ENCODE results near the gene DACT1.

DACT1 gene

GRCh38 chr14:58628406-58628805, 9.4 kb upstream of the DACT1 start:
- no peak for DNase-seq
- Mint-ChIP-seq H3K27me3 (no peaks in the 10 kb centered on the region), H3K4me1 (peaks cover 6% of the 10 kb centered on the region), H3K27ac (no peak overlapping the region), H3K9me3 (no peaks in the 10 kb centered on the region), H3K4me3 (no peak overlapping the region)
- ATAC-seq: no peak

DNA sequence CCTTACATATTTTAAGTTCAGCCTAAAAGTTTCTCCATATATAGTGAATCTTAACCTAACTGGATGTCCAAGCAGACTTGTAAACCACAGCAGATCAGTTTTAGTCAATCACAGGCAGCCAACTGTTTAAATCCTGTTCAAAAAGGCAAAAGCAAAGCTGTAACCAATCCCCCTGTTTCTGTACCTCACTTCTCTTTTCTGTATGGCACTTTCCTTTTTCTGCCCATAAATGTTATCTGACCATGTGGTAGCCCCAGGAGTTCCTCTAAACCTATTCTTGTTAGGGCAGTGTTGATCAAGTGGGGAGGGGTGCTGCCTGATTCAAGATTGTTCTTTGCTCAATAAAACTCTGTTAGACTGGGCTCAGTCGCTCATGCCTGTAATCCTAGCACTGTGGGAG, 8.5 kb upstream of the DACT1 start:
- Mint-ChIP-seq H3K27me3 (peaks cover 2% of the 10 kb centered on the region), H3K9me3 (no peaks in the 10 kb centered on the region), H3K27ac (no peak overlapping the region), H3K4me3 (no peak overlapping the region), H3K4me1 (peaks cover 6% of the 10 kb centered on the region)
- ATAC-seq (no peak), DNase-seq (no peak)

DNA sequence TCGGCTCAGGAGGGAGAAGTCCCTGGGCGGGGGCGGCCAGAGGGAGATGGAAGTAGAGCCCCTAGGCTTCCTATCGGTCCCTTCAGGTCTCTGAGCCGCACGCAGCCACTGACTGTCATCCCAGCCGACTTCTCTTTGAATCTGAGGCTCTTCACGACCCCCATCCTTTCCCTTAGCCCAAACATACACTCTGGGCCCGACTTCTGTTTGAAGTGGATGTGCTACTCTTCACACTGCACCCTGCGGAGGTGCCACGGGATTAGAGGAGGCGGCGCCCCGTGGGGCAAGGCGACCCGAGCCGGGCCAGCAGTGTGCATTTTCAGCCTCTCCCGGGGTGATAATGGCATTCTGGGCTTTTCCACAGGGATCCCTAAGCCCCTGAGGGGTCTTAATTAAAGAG, 6.0 kb upstream of the DACT1 start:
- DNase-seq (no peak), ATAC-seq (no peak)
- no peak overlapping the region for H3K4me3 Mint-ChIP-seq
- no peak overlapping the region for H3K27ac Mint-ChIP-seq
- peaks cover 24% of the 10 kb centered on the region for H3K27me3 Mint-ChIP-seq
- no peaks in the 10 kb centered on the region for H3K9me3 Mint-ChIP-seq
- peaks cover 16% of the 10 kb centered on the region for H3K4me1 Mint-ChIP-seq

DNA sequence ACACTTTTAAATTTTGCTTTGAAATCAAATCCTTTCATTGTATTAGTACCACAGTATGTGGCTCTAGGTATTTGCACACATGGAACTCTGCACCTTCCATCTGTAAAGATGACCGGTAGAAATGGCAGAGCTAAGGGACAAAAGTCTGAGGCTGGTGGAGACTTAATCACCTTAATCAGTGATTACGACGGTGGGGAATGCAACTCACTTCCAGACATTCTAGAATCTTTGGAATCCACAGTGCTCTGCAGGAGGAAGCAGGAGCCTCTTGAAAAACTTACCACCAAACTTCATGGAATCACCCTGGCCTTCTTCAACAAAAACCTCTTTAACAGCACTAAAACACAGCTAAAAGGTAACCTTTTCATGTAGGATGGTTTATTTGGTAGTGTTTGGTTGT, 3.9 kb upstream of the DACT1 start:
- Mint-ChIP-seq H3K27me3 (peaks cover 43% of the 10 kb centered on the region), H3K9me3 (no peaks in the 10 kb centered on the region), H3K4me1 (peaks cover 30% of the 10 kb centered on the region), H3K27ac (no peak overlapping the region), H3K4me3 (no peak overlapping the region)
- DNase-seq (no peak), ATAC-seq (no peak)

DNA sequence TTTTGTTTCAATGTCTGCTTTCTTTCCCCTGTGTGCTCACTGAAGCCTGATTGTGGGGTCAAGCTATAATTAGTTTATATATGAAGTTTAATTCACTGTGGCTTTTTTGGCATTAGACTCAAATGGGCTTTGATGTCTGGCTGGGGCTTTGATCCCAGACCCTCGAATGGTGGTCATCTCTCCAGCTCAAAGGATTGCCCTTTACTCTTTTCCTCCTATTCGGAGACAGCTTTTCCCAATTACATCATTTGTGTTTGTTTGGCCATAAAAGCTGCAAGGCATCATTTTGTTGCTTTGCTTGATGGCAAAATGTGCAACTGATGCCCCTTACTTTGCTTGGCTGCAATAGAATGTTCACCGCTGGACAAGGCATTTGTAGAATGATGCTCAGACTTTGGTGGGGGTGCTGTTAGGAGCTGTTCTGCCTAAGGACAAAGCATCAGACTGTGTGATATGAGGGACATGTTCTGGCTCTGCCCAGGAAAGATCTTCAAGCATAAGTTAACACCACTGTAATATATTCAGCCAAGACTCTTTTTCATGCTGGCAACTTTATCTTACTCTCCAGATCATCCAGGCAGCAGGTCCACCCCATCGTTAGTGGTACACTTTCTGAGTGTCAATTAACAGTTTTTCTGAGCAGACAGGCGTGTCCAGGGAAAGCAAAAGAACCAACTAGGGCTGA, 3.2 kb upstream of the DACT1 start:
- DNase-seq (no peak), ATAC-seq (no peak)
- H3K4me1 Mint-ChIP-seq: peaks cover 37% of the 10 kb centered on the region
- peak overlapping the region in 1 of 2 donors; percentile 15 for H3K27ac Mint-ChIP-seq
- H3K27me3 Mint-ChIP-seq: peaks cover 50% of the 10 kb centered on the region
- H3K4me3 Mint-ChIP-seq: peak overlapping the region in 1 of 2 donors; percentile 14
- no peaks in the 10 kb centered on the region for H3K9me3 Mint-ChIP-seq

DNA sequence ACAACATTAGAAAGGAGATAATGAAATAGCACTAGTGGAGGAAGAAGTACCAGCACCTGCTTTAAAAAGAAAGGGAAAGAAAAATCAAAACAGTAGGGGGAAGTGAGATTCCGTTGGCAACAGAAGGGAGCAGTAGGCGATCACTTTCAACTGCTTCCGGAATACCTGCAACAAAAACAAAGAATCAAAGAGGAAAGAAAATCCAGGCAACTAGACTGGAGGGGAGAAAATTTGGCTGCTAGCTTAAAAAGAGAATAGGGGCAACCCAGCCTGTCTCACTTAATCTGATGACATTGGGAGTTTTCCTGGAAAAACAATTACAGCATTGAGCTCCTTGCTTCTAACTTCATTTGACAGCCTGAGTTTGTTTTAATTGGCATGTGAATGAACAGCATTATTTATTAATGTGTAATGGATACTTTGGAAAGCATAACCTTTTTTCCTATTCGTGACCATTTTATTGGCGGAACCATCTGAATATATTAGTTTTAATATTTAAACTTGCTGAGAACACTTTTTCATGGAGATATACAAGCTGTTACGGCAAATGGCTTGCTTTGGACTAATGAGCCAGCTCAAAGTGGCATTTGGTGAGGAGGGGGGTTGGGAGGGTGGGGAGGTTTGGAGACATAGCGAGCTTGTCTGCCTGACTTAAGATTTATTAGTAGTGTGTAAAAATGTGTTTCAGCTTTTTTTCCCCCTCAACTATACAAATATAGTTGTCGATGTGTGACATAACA, 2.5 kb upstream of the DACT1 start:
- Mint-ChIP-seq H3K4me3 (peak overlapping the region in 1 of 2 donors; percentile 14), H3K4me1 (peaks cover 39% of the 10 kb centered on the region), H3K9me3 (no peaks in the 10 kb centered on the region), H3K27me3 (peaks cover 53% of the 10 kb centered on the region), H3K27ac (peak overlapping the region in 1 of 2 donors; percentile 15)
- ATAC-seq (no peak), DNase-seq (no peak)

GRCh38 chr14:58636129-58636528, 1.6 kb upstream of the DACT1 start:
- Mint-ChIP-seq H3K27me3 (peaks cover 53% of the 10 kb centered on the region), H3K9me3 (no peaks in the 10 kb centered on the region), H3K4me3 (no peak overlapping the region), H3K4me1 (peaks cover 46% of the 10 kb centered on the region), H3K27ac (no peak overlapping the region)
- DNase-seq: no peak
- no peak for ATAC-seq

- DNase-seq (peak; percentile 36 to 62), ATAC-seq (peak; percentile 44)
- Mint-ChIP-seq H3K9me3 (no peaks in the 10 kb centered on the region), H3K4me3 (peak overlapping the region; percentile 89 to 96), H3K27me3 (peaks cover 53% of the 10 kb centered on the region), H3K27ac (peak overlapping the region; percentile 95 to 96), H3K4me1 (peaks cover 51% of the 10 kb centered on the region)
These were observed 747 bp upstream of the DACT1 start for GRCh38 chr14:58637040-58637390.

DNA sequence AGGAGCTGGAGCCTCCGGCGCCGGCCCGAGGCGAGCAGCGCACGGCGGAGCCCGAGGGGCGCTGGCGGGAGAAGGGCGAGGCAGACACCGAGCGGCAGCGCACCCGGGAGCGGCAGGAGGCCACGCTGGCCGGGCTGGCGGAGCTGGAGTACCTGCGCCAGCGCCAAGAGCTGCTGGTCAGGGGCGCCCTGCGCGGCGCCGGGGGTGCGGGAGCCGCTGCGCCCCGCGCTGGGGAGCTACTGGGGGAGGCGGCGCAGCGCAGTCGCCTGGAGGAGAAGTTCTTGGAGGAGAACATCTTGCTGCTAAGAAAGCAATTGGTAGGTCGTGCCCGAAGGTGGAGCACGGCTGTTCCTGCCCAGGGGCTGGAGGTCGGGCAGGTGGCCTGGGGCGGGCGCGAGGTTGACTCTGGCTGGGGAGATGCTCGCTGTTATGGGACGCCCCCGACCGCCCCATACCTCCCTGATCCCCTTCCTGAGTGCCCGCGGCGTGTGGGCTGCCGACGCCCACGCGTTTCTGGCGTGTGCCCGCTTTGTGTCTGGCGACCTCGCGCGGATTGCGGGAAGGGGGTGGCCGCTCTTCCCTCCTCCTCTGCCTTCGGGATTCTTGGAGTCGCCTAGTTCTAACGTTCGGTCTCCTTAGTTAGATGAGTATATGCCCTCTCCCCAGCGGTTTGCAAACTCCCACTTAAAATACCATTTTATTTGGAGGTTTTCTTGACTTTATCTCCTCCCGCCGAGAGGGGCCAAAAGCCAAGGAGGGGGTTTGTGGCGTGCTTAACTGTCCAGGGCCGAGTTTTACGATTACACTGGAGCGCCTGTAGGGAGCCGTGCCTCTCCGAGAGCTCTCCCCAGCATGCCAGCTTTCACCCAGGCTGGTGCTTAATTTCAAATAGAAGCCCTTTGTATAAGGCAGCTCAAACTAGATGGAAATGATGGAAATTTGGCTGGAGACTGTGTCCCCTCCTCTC, 752 bp downstream of the DACT1 start:
- peak; percentile 39 to 55 for DNase-seq

GRCh38 chr14:58639198-58639565, 1.4 kb downstream of the DACT1 start:
- DNase-seq (no peak), ATAC-seq (no peak)
- Mint-ChIP-seq H3K27ac (no peak overlapping the region), H3K4me3 (peak overlapping the region; percentile 83 to 85), H3K9me3 (no peaks in the 10 kb centered on the region), H3K4me1 (peaks cover 51% of the 10 kb centered on the region), H3K27me3 (peaks cover 52% of the 10 kb centered on the region)

More for the DNA sequence above, 752 bp downstream of the DACT1 start:
- no peaks in the 10 kb centered on the region for H3K9me3 Mint-ChIP-seq
- H3K4me1 Mint-ChIP-seq: peaks cover 51% of the 10 kb centered on the region
- peaks cover 53% of the 10 kb centered on the region for H3K27me3 Mint-ChIP-seq
- H3K27ac Mint-ChIP-seq: peak overlapping the region in 1 of 2 donors; percentile 71
- H3K4me3 Mint-ChIP-seq: peak overlapping the region; percentile 83 to 85
- peak; percentile 52 for ATAC-seq

DNA sequence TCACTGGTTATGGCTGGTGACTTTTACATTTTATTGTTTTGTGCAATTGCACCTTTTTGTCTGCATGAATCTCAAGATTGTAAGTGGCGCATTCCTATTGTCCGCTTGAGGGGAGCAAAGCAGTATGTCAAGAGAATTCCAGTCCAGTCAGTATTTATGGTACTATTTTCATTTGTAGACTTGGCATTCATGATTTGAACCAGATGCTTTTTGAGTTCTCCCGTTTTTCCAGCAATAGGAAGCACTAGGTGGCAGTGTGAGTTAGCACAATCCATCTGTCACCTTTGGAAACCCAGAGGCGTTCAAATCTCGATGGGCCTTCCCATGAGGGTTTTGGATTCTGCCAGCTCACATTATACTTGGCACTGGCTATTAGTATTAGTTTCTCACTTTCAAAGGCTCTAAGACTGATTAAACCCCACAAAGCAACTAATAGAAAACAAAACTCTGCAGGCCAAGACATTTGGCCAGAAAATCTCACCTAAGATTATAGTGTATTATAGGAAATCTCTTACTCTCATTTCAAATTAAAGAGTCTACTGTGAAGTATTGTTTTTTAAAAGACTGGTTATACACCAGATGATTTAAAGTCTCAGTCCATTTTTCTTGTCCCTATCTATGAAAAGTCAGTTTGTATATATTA, 2.2 kb downstream of the DACT1 start:
- H3K27me3 Mint-ChIP-seq: peaks cover 44% of the 10 kb centered on the region
- peaks cover 48% of the 10 kb centered on the region for H3K4me1 Mint-ChIP-seq
- no peak overlapping the region for H3K27ac Mint-ChIP-seq
- peak overlapping the region in 1 of 2 donors; percentile 83 for H3K4me3 Mint-ChIP-seq
- H3K9me3 Mint-ChIP-seq: no peaks in the 10 kb centered on the region
- DNase-seq (no peak), ATAC-seq (no peak)

DNA sequence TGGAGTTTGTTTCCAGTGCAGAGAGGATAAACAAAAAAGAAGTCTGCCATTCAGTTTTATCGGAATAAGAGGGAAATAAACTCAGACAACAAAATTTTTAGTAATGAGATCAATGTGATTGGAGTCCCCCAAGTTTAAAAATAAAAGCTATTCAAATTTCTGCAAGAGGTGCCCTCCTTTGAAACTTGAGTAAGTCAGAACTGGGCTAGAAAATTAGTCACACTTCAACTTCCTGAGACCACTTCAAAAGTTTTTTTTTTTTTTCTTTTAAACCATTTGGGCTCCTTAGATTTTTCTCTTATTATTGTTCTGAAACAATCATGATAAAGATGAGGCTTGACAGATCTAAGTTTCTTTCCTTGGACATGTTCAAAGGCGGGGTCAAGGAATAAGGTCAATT, 3.2 kb downstream of the DACT1 start:
- Mint-ChIP-seq H3K27me3 (peaks cover 36% of the 10 kb centered on the region), H3K4me1 (peaks cover 42% of the 10 kb centered on the region), H3K9me3 (no peaks in the 10 kb centered on the region), H3K27ac (no peak overlapping the region), H3K4me3 (no peak overlapping the region)
- no peak for ATAC-seq
- DNase-seq: no peak

DNA sequence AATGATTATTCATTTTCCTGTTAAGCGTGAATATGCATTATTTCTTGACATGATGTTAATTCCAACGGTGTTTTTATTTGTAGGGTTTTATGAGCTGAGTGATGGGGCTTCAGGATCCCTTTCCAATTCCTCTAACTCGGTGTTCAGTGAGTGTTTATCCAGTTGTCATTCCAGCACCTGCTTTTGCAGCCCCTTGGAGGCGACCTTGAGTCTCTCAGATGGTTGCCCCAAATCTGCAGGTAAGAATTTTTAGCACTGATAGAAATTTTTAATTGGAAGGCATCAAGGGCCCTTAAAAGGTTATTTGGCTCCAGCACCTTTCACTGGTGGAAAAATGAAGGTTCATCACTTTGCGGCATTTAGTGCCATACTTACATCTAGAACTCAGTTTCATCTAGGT, 3.7 kb downstream of the DACT1 start:
- DNase-seq: no peak
- ATAC-seq: no peak
- no peak overlapping the region for H3K4me3 Mint-ChIP-seq
- H3K27ac Mint-ChIP-seq: no peak overlapping the region
- H3K4me1 Mint-ChIP-seq: peaks cover 37% of the 10 kb centered on the region
- H3K9me3 Mint-ChIP-seq: no peaks in the 10 kb centered on the region
- H3K27me3 Mint-ChIP-seq: peaks cover 31% of the 10 kb centered on the region

- peaks cover 26% of the 10 kb centered on the region for H3K4me1 Mint-ChIP-seq
- DNase-seq: no peak
- no peak overlapping the region for H3K4me3 Mint-ChIP-seq
- H3K9me3 Mint-ChIP-seq: no peaks in the 10 kb centered on the region
- H3K27me3 Mint-ChIP-seq: peaks cover 15% of the 10 kb centered on the region
- no peak overlapping the region for H3K27ac Mint-ChIP-seq
- no peak for ATAC-seq
These were observed 5.6 kb downstream of the DACT1 start for GRCh38 chr14:58643366-58643765.

- Mint-ChIP-seq H3K9me3 (no peaks in the 10 kb centered on the region), H3K27me3 (no peaks in the 10 kb centered on the region), H3K4me3 (no peak overlapping the region), H3K27ac (no peak overlapping the region), H3K4me1 (peaks cover 10% of the 10 kb centered on the region)
- no peak for ATAC-seq
- DNase-seq: no peak
These were observed 7.9 kb downstream of the DACT1 start for GRCh38 chr14:58645641-58646040.
